Heart right ventricle (tissue), 16 donors: ENCODE results near the gene MTX1. TPM values are rescaled to one million over a fixed set of nuclear protein-coding genes. Genes with fewer than 3 reads are reported as not detected.

ENCODE experiments used
- ATAC-seq, 8 donors: fragments of 200-7000 bp; cut with Tn5 transposase; one replicate each; pipeline ENCODE4 v1.9.1; 2020; ENCODE audit warnings: mild to moderate bottlenecking in 8 of 8, moderate library complexity in 8 of 8, moderate number of reproducible peaks in 1 of 8
- DNase-seq, 2 donors: peaks; one replicate each; pipeline ENCODE4 v3.0.0-alpha.2; 2020
- H3K27ac ChIP-seq, 10 donors: fragments of 200-600 bp; sonication (generic) in 2 of 10; one replicate each; pipeline versions ENCODE4 v1.5.0 to v1.8.0; 2020 to 2022; ENCODE audit warnings: mild to moderate bottlenecking in 3 of 10
- H3K27me3 ChIP-seq, 7 donors: fragments of 200-600 bp; one replicate each; pipeline ENCODE4 v1.8.0; 2021 to 2022; ENCODE audit warnings: mild to moderate bottlenecking in 2 of 7
- H3K36me3 ChIP-seq, 9 donors: fragments of 200-600 bp; sonication (generic) in 1 of 9; one replicate each; pipeline versions ENCODE4 v1.5.0 to v1.8.0; 2020 to 2022; ENCODE audit warnings: mild to moderate bottlenecking in 2 of 9
- H3K4me1 ChIP-seq, 9 donors: fragments of 200-600 bp; sonication (generic) in 1 of 9; one replicate each; pipeline versions ENCODE4 v1.5.0 to v1.8.0; 2020 to 2022; ENCODE audit warnings: mild to moderate bottlenecking in 4 of 9
- H3K4me3 ChIP-seq, 10 donors: fragments of 200-600 bp; sonication (generic) in 2 of 10; one replicate each; pipeline versions ENCODE4 v1.5.0 to v1.8.0; 2020 to 2022; ENCODE audit warnings: mild to moderate bottlenecking in 7 of 10, moderate library complexity in 2 of 10
- H3K9me3 ChIP-seq, 11 donors: fragments of 200-600 bp in 10 of 11; sonication (generic) in 2 of 11; one replicate each; pipeline versions ENCODE4 v1.5.0 to v1.8.0; 2013 to 2022; ENCODE audit warnings: mild to moderate bottlenecking in 2 of 11, control low read depth in 1 of 11, moderate library complexity in 1 of 11
- CTCF ChIP-seq, 9 donors: fragments of 200-600 bp; sonication (generic) in 2 of 9; IDR thresholded peaks; one replicate each; pipeline versions ENCODE4 v1.5.0 to v1.8.0; 2021 to 2022; ENCODE audit warnings: antibody characterized with exemption in 9 of 9, mild to moderate bottlenecking in 5 of 9, moderate library complexity in 1 of 9
- WGBS, 2 donors: extraction: QIAGEN DNeasy Blood & Tissue Kit; methylation state at CpG; one replicate each; pipeline ENCODE4 v1.1.7; 2013; ENCODE audit warnings: inconsistent platforms in 1 of 2; 5-methylcytosine and 5-hydroxymethylcytosine counted together
- intact Hi-C, 10 donors: fragments of 100-400 bp; cut with DNase I; formaldehyde crosslinking; loops; one replicate each; pipeline versions ENCODE4 v1.11.1 to v1.14.2; 2022
- polyA plus RNA-seq, 2 donors: library from polyadenylated mRNA; stranded (reverse); fragments of 200-250 nt; gene quantifications; one replicate each; pipeline ENCODE4 v1.2.3, GENCODE V29; 2013
- total RNA-seq, 10 donors: library from RNA; stranded (reverse); fragmentation: NEBNext Ultra II Directional in 3 of 10; extraction: Animal tissue kit (Norgen Biotek cat#: 25700) in 3 of 10; gene quantifications; one replicate each; pipeline versions ENCODE4 v1.2.1 to v1.2.4, GENCODE V29; 2021 to 2023
- donor health status: Arrhythmogenic right ventricular cardiomyopathy.
- donor health status: ischemic (EF 13 %, LVEDD 7.1; RV severe dilation, severe dysfunction).
- donor health status: healthy with polysubstance abuse.
- donor health status: DM: no; HTN: yes; CAD: no.
- donor health status: DM: no; HTN: no; CAD: no.
- donor health status: ischemic (EF 25% LVEDD 6.9; RV normal size, moderate dysfunction).
- donor health status: ischemic (EF 25% LVEDD 5.7; RV mildly dilated, moderate dysfunction).
- donor health status: healthy.
- donor health status: DM: yes; HTN: yes; CAD: no.
- donor health status: Ischemic cardiomyopathy.
- donor health status: ischemic (EF 35%, LVEDD 5.7; RV mildly dilated, moderate dysfunction).
- donor health status: nonischemic (EF 11% LVEDD 7.7; RV severe dilation, severe dysfunction).
- donor health status: DM: yes; HTN: yes; CAD: no.
- donor health status: PGD.
- donor health status: ischemic (EF 29% LVEDD 5.4; RV normal size, mild dysfunction).
- donor health status: nonischemic (EF 23%, LVEDD 6.1; RV moderate dilation, normal function).

The MTX1 gene
- total and polyA plus RNA-seq, 12 donors, result 13.1 to 49.7 (median 18.0) TPM

GRCh38 chr1:155236451-155236850, 28.0 kb downstream of the MTX1 start:
- Histone ChIP-seq H3K27ac (no peak overlapping the region), H3K27me3 (no peaks in the 10 kb centered on the region), H3K9me3 (no peaks in the 10 kb centered on the region), H3K4me3 (no peak overlapping the region), H3K36me3 (peaks cover 0 to 38% (median 7%) of the 10 kb centered on the region in 9 donors), H3K4me1 (peaks cover 0 to 27% (median 18%) of the 10 kb centered on the region in 9 donors)
- TF ChIP-seq CTCF (IDR thresholded peaks at IDR 0.05), result no peak
- WGBS, 2 donors, result 70 to 85% methylated on average over 5 of the region's 5 CpGs
- ATAC-seq, result no peak
- DNase-seq, result no peak
- intact Hi-C loops, result no loop called here

- Histone ChIP-seq H3K4me3 (peak overlapping the region in 9 of 10 donors; percentile 27 to 57 (median 48)), H3K27ac (peak overlapping the region in 6 of 10 donors; percentile 2 to 71 (median 26)), H3K9me3 (no peaks in the 10 kb centered on the region), H3K4me1 (peaks cover 3 to 48% (median 28%) of the 10 kb centered on the region in 9 donors), H3K27me3 (no peaks in the 10 kb centered on the region), H3K36me3 (peaks cover 0 to 34% (median 5%) of the 10 kb centered on the region in 9 donors)
- 21 to 22% methylated on average over 4 of the region's 4 CpGs for WGBS, 2 donors
- intact Hi-C loops, result loop anchor here in 3 of 10 donors (5.0 kb wide), 1 partner anchor 34 kb away; the partner anchor contains the start of genes MTX1 (in 3 of the 3) and THBS3 (in 3 of the 3)
- peak in 6 of 8 donors; percentile 21 to 51 (median 36) for ATAC-seq
- DNase-seq, result peak in 1 of 2 donors; percentile 80
- no peak for TF ChIP-seq CTCF (IDR thresholded peaks at IDR 0.05)
These were observed 32.7 kb downstream of the MTX1 start for GRCh38 chr1:155241069-155241679.

DNA sequence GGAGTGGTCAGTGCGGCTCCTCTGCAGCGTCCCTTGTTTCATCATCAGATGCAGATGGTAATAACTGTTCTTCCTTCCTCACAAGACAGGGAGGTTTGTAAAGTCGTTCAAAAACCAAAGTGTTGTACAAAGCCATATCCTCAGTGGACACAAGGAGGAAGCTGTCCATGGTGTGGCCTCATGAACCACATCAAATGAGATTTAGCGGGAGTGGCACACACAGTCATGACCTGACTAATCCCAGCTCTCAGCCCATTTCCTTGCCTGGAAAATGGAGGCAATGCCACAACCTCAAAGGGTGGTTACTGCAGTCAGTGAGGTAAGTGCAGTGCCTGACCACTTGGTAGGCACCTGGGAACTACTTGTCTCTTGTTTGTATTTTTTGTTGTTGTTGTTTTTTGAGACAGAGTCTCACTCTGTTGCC, 33.4 kb downstream of the MTX1 start:
- peak overlapping the region in 4 of 10 donors; percentile 7 to 71 (median 32) for H3K27ac ChIP-seq
- 69 to 70% methylated on average over 4 of the region's 4 CpGs for WGBS, 2 donors
- peaks cover 3 to 48% (median 28%) of the 10 kb centered on the region in 9 donors for H3K4me1 ChIP-seq
- ATAC-seq (no peak), DNase-seq (no peak)
- intact Hi-C loops, result loop anchor here in 3 of 10 donors (5.0 kb wide), 1 partner anchor 35 kb away; the partner anchor contains the start of genes MTX1 (in 3 of the 3) and THBS3 (in 3 of the 3)
- H3K9me3 ChIP-seq, result no peaks in the 10 kb centered on the region
- H3K36me3 ChIP-seq, result peaks cover 0 to 28% (median 3%) of the 10 kb centered on the region in 9 donors
- no peak overlapping the region for H3K4me3 ChIP-seq
- no peak for TF ChIP-seq CTCF (IDR thresholded peaks at IDR 0.05)
- no peaks in the 10 kb centered on the region for H3K27me3 ChIP-seq

DNA sequence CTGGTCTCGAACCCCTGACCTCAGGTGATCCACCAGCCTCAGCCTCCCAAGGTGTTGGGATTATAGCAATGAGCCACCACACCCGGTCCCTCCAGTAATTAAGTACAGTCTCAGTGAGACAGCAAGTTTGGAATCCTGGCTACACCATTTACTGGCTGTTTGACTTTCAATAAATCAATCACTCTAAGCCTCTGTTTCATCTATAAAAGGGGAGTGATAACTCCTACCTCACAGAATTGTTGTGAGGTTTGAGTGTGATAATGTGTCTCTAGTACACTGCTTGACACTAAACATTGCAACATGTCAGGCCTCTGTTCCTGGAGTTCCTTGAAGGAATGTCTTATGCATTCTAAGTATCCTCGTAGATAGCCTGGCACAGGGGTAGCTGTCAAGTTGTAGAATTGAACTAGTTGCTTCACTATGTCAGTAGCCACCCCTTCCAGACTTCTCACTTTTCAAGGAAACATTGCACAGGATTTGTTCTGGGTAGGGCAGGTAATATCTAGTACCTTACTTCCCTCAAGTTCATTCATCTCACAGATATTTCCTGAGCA, 34.4 kb downstream of the MTX1 start:
- Histone ChIP-seq H3K9me3 (no peaks in the 10 kb centered on the region), H3K27ac (peak overlapping the region in 7 of 10 donors; percentile 86 to 96 (median 92)), H3K4me1 (peaks cover 3 to 48% (median 28%) of the 10 kb centered on the region in 9 donors), H3K4me3 (peak overlapping the region in 7 of 10 donors; percentile 65 to 84 (median 72)), H3K36me3 (peaks cover 0 to 28% (median 0%) of the 10 kb centered on the region in 9 donors), H3K27me3 (no peaks in the 10 kb centered on the region)
- no peak for TF ChIP-seq CTCF (IDR thresholded peaks at IDR 0.05)
- no peak for ATAC-seq
- WGBS, 2 donors, result 84 to 85% methylated on average over 3 of the region's 3 CpGs
- intact Hi-C loops, result loop anchor here in 3 of 10 donors (5.0 kb wide), 1 partner anchor 36 kb away; the partner anchor contains the start of genes MTX1 (in 3 of the 3) and THBS3 (in 3 of the 3)
- DNase-seq, result no peak
